HG03097 (cell line): ENCODE measurements around the gene ARHGAP45.

Source experiments
- ATAC-seq: cut with Tn5 transposase; IDR thresholded peaks from one replicate; pipeline ENCODE4 v1.9.1; 2021; ENCODE audit not compliant: unreplicated experiment, low FRiP score

The ARHGAP45 gene

GRCh38 chr19:1039646-1040475 is 27.1 kb upstream of the ARHGAP45 start, which contains the start of gene ABCA7:
Gene ABCA7 (plus strand): TSS chr19:1040107. CDS start chr19:1041362, 1,255 bp downstream.
- peak; percentile 69 for ATAC-seq

DNA sequence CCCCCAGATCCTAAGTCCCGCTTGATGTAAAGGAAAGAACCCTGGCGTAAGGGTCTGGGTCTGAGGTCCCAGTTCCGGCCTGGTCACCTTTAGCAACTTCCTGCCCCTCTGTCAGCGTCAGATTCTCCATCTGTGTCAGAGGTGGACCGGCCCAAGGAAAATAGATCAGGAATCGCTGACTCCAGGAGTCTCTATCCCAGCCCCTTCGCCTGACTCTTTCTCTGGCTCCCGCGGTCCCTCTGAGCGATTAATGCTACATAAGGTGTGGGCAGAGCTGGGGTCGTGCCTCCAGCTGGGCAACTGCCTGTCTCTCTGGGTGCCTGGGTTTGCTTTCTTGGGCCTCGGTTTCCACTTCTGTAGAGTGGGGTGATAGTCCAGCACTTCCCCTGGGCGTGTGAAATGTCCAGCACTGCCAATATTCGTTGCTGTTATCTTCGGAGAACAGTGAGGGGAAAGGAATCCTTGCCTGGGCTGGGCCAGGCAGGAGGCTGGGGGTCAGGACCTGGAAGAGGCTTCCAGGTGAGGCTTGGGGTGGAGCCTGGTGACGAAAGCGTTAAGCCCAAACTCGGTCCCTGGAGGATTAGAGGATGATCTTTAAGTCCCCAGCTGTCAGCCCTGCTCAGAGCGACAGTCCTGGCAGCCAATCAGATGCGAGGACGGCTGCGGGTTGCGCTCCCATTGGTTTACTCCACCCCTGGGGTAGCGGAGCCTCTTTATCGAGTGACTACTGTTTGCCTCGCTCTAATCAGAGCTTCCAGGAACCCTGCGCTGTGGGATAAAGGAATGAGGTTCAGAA is 26.3 kb upstream of the ARHGAP45 start:
- ATAC-seq, result peak; percentile 34

DNA sequence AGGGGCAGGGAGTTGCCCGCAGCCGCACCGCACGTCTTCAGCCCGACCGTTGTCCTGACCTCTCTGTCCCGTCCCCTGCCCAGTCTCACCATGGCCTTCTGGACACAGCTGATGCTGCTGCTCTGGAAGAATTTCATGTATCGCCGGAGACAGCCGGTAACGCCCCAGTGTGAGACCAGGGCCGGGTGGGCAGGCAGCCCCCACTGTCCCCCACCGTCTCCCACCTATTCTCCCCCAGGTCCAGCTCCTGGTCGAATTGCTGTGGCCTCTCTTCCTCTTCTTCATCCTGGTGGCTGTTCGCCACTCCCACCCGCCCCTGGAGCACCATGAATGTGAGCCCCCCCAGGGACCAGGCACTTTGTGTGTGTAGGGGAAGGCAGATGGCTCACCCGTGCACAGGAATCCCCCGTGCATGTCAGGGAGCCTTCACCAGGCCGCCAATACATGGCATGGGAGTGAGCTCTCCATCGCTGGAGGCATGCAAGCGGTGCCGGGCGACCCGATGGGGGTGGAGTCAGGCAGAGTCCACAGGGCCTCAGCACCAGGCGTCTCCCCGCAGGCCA is 25.6 kb upstream of the ARHGAP45 start:
- no peak for ATAC-seq

DNA sequence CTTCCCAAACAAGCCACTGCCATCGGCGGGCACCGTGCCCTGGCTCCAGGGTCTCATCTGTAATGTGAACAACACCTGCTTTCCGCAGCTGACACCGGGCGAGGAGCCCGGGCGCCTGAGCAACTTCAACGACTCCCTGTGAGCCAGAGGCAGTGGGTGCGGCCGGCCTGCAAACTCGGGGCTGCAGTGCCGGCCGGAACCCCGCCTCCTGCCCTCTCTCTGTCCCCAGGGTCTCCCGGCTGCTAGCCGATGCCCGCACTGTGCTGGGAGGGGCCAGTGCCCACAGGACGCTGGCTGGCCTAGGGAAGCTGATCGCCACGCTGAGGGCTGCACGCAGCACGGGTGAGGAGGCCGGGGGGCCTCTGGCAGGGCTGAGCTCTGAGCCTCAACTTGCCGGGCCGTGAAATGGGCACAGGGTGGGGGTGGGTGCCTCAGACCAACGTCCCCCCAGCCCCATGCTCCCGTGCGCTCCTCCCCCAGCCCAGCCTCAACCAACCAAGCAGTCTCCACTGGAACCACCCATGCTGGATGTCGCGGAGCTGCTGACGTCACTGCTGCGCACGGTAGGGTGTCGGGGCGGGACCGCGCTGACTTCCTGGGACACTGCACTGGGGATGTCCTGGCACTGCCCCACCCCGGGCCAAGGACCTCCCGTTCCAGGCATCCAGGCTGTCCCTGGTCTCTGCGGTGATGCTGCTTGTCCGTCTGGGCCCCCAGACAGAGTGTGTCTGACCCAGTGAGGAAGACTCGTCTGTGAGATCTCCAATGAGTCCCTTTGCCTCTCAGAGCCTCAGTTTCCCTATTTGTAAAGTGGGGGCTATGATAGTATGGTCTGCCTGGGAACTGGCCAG is 24.9 kb upstream of the ARHGAP45 start:
- ATAC-seq, result no peak

DNA sequence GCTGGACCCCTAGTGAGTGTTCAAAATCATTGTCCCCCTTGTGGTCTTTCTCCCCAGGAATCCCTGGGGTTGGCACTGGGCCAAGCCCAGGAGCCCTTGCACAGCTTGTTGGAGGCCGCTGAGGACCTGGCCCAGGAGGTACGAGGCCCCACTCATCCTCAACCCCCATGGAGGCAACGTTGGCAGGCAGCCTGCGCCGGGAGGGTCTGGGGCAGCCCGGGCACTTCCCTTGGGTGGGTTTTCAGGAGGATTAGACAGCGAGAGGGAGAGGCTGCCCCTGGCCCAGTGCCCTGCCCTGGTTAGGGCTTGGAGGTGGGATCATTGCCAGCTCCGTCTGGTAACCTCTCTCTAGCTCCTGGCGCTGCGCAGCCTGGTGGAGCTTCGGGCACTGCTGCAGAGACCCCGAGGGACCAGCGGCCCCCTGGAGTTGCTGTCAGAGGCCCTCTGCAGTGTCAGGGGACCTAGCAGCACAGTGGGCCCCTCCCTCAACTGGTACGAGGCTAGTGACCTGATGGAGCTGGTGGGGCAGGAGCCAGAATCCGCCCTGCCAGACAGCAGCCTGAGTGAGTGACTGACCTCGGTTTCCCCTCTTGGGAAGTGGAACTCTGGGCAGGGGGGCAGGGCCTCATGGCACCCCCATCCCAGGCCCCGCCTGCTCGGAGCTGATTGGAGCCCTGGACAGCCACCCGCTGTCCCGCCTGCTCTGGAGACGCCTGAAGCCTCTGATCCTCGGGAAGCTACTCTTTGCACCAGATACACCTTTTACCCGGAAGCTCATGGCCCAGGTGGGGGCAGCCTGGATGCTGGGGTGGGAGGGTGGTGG is 24.1 kb upstream of the ARHGAP45 start:
- ATAC-seq, result no peak

GRCh38 chr19:1045247-1045603 is 21.7 kb upstream of the ARHGAP45 start:
- no peak for ATAC-seq

DNA sequence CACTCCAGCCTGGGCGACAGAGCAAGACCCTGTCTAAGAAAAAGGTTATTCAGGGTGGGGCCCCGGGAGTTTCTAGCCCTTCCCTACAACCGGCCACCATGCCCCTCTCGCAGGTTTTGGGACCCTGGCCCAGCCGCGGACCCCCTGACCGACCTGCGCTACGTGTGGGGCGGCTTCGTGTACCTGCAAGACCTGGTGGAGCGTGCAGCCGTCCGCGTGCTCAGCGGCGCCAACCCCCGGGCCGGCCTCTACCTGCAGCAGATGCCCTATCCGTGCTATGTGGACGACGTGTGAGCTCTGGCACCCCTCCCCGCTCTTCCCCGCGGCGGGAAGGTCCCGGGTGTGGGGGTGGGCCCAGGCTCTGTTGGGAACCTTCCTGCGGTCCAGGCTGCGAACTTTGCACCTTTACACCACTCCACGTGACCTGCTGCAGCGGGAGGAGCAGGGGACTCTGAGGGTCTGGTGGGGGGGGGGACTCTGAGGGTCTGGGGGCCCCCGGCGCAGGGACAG is 20.8 kb upstream of the ARHGAP45 start:
- ATAC-seq, result no peak

DNA sequence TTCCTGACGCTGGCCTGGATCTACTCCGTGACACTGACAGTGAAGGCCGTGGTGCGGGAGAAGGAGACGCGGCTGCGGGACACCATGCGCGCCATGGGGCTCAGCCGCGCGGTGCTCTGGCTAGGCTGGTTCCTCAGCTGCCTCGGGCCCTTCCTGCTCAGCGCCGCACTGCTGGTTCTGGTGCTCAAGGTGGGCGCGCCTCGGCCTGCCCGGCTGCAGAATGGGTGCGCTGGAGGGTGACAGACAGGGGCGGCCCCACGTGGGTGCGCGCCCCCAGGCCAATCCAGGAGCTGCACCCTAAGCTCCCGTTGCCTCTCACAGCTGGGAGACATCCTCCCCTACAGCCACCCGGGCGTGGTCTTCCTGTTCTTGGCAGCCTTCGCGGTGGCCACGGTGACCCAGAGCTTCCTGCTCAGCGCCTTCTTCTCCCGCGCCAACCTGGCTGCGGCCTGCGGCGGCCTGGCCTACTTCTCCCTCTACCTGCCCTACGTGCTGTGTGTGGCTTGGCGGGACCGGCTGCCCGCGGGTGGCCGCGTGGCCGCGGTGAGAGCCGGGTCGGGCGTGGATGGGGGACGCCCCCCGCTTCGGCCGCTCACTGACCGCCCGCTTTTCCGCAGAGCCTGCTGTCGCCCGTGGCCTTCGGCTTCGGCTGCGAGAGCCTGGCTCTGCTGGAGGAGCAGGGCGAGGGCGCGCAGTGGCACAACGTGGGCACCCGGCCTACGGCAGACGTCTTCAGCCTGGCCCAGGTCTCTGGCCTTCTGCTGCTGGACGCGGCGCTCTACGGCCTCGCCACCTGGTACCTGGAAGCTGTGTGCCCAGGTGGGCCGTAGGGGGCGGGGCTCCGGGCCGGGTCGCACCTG is 19.9 kb upstream of the ARHGAP45 start:
- ATAC-seq, result no peak

GRCh38 chr19:1047696-1048147 is 19.2 kb upstream of the ARHGAP45 start:
- no peak for ATAC-seq

GRCh38 chr19:1049106-1049505 is 17.9 kb upstream of the ARHGAP45 start:
- ATAC-seq, result no peak

- ATAC-seq, result no peak
Observed at GRCh38 chr19:1049800-1050199, 17.2 kb upstream of the ARHGAP45 start.

DNA sequence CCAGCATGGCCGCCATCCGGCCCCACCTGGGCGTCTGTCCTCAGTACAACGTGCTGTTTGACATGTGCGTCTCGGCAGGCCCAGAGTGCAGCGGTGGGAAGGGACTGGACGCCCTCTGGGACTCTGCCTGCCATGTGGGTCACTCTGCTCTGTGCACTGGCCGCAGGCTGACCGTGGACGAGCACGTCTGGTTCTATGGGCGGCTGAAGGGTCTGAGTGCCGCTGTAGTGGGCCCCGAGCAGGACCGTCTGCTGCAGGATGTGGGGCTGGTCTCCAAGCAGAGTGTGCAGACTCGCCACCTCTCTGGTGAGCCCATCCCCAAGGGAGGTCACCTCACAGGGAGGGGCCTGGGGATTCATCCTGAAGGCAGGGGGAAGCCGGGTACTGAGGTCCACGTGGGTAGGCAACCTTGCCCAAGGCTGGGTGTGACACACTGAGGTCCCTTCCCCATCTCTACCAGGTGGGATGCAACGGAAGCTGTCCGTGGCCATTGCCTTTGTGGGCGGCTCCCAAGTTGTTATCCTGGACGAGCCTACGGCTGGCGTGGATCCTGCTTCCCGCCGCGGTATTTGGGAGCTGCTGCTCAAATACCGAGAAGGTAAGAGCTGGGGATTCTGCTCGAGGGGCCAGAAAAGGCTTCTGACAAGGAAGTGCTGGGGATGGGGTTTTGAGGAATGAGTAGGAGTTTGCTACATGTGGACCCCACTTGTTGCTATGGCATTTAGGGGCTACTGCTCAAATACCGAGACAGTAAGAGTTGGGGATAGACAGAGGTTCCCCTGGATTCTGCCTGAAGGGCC is 15.8 kb upstream of the ARHGAP45 start:
- ATAC-seq, result no peak

- no peak for ATAC-seq
Observed at GRCh38 chr19:1051791-1052190, 15.2 kb upstream of the ARHGAP45 start.

GRCh38 chr19:1052349-1052975 is 14.5 kb upstream of the ARHGAP45 start:
- ATAC-seq, result no peak

GRCh38 chr19:1053176-1054101 is 13.5 kb upstream of the ARHGAP45 start:
- ATAC-seq, result no peak
